ENCODE measurements around the gene TMEM54.

GRCh38 chr1:32871364-32872191, 29.6 kb downstream of the TMEM54 start:
- TF ChIP-seq REST (IDR thresholded peaks at IDR 0.05) (no peak), MAX (IDR thresholded peaks at IDR 0.05) (no peak), HNF4G (IDR thresholded peaks at IDR 0.05) (no peak), CTCF (IDR thresholded peaks at IDR 0.05; ENCODE audit: low read depth, low read length, missing input control) (no peak), YY1 (IDR thresholded peaks at IDR 0.05) (no peak), ATF3 (IDR thresholded peaks at IDR 0.05) (no peak), ZBTB33 (IDR thresholded peaks at IDR 0.05) (no peak), GABPA (IDR thresholded peaks at IDR 0.05 in 1 of 2, conservative IDR thresholded peaks at IDR 0.05 in 1 of 2) (no peak), EGR1 (IDR thresholded peaks at IDR 0.05; ENCODE audit: low read depth in 2 of 2) (no peak), RAD21 (IDR thresholded peaks at IDR 0.05) (no peak), JUND (IDR thresholded peaks at IDR 0.05) (no peak)
